Daoy (cell line): Measurements from ENCODE around the gene MIEF1. TPM values are rescaled to one million over a fixed set of nuclear protein-coding genes. Genes with fewer than 3 reads are reported as not detected.
A peak's percentile ranks its signal among the peaks of the same experiment; 100 is the strongest.

Source experiments
- DNase-seq: peaks from one replicate; pipeline ENCODE4 v3.0.0-alpha.2; 2015; ENCODE audit warnings: low read depth
- total RNA-seq: library from RNA; depleted of rRNA; stranded (reverse); fragments of >200 nt; shearing (Covaris generic); gene quantifications from 2 replicates; pipeline ENCODE4 v1.2.3, GENCODE V29; 2014; rRNA removed

Gene MIEF1
- total RNA-seq, 1 experiment from 2014 or later = 25.7 TPM

DNA sequence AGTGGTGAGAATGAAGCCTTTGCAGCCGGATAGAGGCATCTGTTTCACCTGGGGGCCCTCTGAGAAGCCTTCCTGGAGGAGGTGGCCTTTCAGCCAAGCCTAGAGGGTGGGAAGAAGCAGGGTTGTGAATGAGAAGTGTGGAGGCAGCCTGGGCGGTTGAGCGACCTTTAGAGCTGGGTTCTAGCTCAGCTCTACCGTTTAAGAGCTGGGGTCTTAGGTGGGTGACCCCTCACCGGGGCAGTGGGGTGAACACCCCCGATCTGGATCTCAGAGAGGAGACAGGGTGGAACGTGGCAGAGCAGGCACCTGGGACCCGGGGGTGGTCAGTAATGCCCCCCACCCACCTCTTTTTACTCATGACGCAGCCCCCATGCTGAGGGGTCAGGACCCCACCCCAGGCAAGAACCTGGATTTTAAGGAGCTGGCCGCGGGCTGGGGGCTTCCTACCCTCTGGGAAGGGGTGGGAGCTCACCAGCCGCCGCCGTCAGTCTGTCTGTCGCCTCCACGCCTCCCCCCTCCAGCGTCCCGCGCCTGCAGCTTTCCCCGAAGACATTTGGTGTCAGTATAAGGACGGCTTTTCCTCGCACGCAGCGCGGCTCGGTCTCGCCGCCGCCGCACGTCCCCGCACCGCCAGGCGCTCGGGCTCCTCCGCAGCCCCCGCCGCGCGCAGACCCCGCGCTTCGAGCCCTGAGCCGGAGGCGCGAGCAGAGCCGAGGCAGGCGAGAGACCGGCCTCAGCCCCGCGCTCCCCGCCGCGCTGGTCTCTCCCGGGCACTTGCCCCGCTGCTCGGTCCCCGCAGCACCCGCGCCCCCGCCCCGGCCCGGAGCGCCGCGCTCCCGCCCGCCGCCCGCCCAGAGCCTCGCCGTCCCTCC lies 55.1 kb downstream of the MIEF1 start:
- peak; percentile 31 for DNase-seq

GRCh38 chr22:39558254-39558727 lies 56.2 kb downstream of the MIEF1 start:
- DNase-seq = no peak

DNA sequence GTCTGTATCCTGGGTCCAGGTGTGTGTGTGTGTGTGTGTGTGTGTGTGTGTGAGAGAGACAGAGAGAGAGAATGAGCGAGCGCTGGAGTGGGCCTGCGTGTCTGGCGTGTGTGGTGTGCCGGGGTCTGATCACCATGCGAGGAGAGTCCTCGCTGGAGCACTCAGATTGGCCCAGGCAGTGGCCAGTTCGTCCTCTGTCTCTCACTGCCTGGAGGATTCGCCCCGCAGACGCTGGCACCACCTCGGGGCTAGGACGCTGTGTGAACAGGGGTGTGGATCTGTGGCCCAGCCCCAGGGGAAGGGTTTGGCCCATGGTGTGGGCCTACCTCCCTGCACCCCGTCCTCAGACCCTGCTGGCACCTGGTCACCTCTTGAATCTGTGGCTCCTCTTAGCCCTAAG lies 56.9 kb downstream of the MIEF1 start:
- no peak for DNase-seq

- DNase-seq = peak; percentile 31
These were observed 57.5 kb downstream of the MIEF1 start for GRCh38 chr22:39559456-39560105.

GRCh38 chr22:39560127-39560526 lies 58.0 kb downstream of the MIEF1 start:
- no peak for DNase-seq

DNA sequence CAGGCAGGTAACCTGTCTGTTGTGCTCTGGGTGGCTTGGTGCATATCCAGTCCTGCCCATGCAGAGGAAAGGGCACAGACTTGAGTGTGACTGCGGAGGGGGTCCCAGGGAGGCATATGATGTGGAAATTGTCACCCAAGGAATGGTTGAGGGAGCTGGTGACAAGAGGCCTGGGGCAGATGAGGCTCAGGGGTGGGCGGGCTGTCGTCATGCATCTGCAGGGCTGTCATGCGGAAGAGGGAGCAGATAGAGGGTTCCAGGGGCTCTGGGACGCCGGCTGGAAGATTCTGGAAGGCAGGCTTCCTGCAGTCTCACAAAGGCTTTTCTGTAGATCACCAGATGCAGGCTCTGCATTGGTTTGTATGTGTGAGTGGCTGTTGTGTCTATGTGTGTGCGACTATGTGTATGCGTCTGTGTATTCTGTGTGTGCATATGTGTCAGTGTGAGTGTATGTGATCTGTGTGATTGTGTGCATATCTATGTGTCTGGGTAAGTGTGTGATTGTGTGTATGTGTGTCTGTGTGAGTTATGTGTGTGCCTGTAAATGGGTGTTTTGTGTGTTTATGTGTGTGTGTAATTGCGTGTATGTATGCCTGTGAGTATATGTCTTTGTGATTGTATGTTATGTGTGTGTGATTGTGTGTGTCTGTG lies 60.9 kb downstream of the MIEF1 start:
- DNase-seq = no peak

GRCh38 chr22:39563571-39564428 lies 61.7 kb downstream of the MIEF1 start:
- DNase-seq = no peak

GRCh38 chr22:39565414-39565944 lies 63.4 kb downstream of the MIEF1 start:
- DNase-seq = no peak

- DNase-seq = no peak
These were observed 65.3 kb downstream of the MIEF1 start for GRCh38 chr22:39567135-39567946.

Other genes with a start within 250 kb of the MIEF1 start
- 2,011 and 2,060 TPM in 2 replicates for gene RPL3, start 182.7 kb upstream of the MIEF1 start, total RNA-seq
- 1.4 and 2.7 TPM in 2 replicates for gene SYNGR1, start 152.3 kb upstream of the MIEF1 start, total RNA-seq
- gene TAB1, start 102.5 kb upstream of the MIEF1 start, total RNA-seq = 10.3 and 14.9 TPM in 2 replicates
- gene MGAT3, start 45.3 kb upstream of the MIEF1 start, total RNA-seq = 0.15 and 0.86 TPM in 2 replicates
- gene ATF4, start 18.3 kb downstream of the MIEF1 start, total RNA-seq = 241 and 299 TPM in 2 replicates
- 208 and 302 TPM in 2 replicates for gene RPS19BP1, start 30.5 kb downstream of the MIEF1 start, total RNA-seq
- not detected in 2 replicates for gene CACNA1I, start 68.5 kb downstream of the MIEF1 start, total RNA-seq